Measurements from ENCODE around the gene PAQR6.

PAQR6 gene

DNA sequence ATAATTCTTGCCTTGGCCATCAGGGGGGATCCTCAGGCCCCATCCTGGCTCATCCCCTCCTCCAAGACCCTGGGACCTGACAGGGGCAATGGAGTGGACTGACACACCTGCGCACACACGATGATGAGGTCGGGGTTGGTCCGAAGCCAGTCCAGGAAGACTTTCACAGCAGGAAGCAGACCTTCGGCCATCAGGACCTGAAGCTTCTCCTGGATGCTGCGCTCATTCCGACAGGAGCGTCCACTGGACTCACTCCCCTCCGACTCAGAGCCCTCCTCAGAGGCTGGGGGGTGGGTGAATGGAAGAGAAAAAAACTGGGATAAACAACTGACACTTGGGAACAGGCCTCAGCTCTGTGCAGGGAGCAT is 15.4 kb upstream of the PAQR6 start:
- H4K20me1 ChIP-seq (ENCODE audit: insufficient read depth, low read length): no peaks in the 10 kb centered on the region
- no peak overlapping the region for H3K4me3 ChIP-seq (ENCODE audit: low read length)
- no peaks in the 10 kb centered on the region for H3K27me3 ChIP-seq (replicated peaks; ENCODE audit: insufficient read depth, low read length)
- no peaks in the 10 kb centered on the region for H3F3A ChIP-seq (ENCODE audit: insufficient read depth, low read length)
- H3K9ac ChIP-seq (ENCODE audit: low read length): no peak overlapping the region
- no peaks in the 10 kb centered on the region for H3K9me3 ChIP-seq (replicated peaks; ENCODE audit: insufficient read depth, low read length)
- no peak overlapping the region for H3K27ac ChIP-seq (ENCODE audit: low read length)
- no peak for DNase-seq
- no peak overlapping the region for H3K4me2 ChIP-seq (ENCODE audit: low read depth, low read length)
- H2AFZ ChIP-seq (ENCODE audit: low read length): no peak overlapping the region
- no peaks in the 10 kb centered on the region for H3K4me1 ChIP-seq (ENCODE audit: low read length)
- H3K36me3 ChIP-seq (replicated peaks; ENCODE audit: insufficient read depth, low read length): peaks cover 47% of the 10 kb centered on the region
- TF ChIP-seq CTCF (IDR thresholded peaks at IDR 0.05; ENCODE audit: low read length) (no peak), EZH2phosphoT487 (IDR thresholded peaks at IDR 0.05; ENCODE audit: low read length) (no peak), EZH2 (optimal IDR thresholded peaks at IDR 0.05; ENCODE audit: low read depth, low read length) (no peak)
- H3K9me2 ChIP-seq (replicated peaks; ENCODE audit: insufficient read depth, low read length): no peaks in the 10 kb centered on the region
- 0 out of 2 replicates have a peak, but pooled peaks cover 9% of the 10 kb centered on the region for H3K79me2 ChIP-seq (ENCODE audit: low read length)

GRCh38 chr1:156262461-156263287 is 14.8 kb upstream of the PAQR6 start:
- H3K4me3 ChIP-seq (ENCODE audit: low read length): no peak overlapping the region
- H3K27me3 ChIP-seq (replicated peaks; ENCODE audit: insufficient read depth, low read length): no peaks in the 10 kb centered on the region
- no peak overlapping the region for H2AFZ ChIP-seq (ENCODE audit: low read length)
- no peaks in the 10 kb centered on the region for H3F3A ChIP-seq (ENCODE audit: insufficient read depth, low read length)
- no peak overlapping the region for H3K27ac ChIP-seq (ENCODE audit: low read length)
- H3K9me2 ChIP-seq (replicated peaks; ENCODE audit: insufficient read depth, low read length): no peaks in the 10 kb centered on the region
- H3K4me2 ChIP-seq (ENCODE audit: low read depth, low read length): no peak overlapping the region
- TF ChIP-seq CTCF (IDR thresholded peaks at IDR 0.05; ENCODE audit: low read length): no peak
- no peak for TF ChIP-seq EZH2phosphoT487 (IDR thresholded peaks at IDR 0.05; ENCODE audit: low read length)
- TF ChIP-seq EZH2 (optimal IDR thresholded peaks at IDR 0.05; ENCODE audit: low read depth, low read length): no peak
- peaks cover 44% of the 10 kb centered on the region for H3K36me3 ChIP-seq (replicated peaks; ENCODE audit: insufficient read depth, low read length)
- no peaks in the 10 kb centered on the region for H4K20me1 ChIP-seq (ENCODE audit: insufficient read depth, low read length)
- no peak overlapping the region for H3K9ac ChIP-seq (ENCODE audit: low read length)
- no peak for DNase-seq
- H3K9me3 ChIP-seq (replicated peaks; ENCODE audit: insufficient read depth, low read length): no peaks in the 10 kb centered on the region
- H3K79me2 ChIP-seq (ENCODE audit: low read length): 0 out of 2 replicates have a peak, but pooled peaks cover 9% of the 10 kb centered on the region
- H3K4me1 ChIP-seq (ENCODE audit: low read length): no peaks in the 10 kb centered on the region

GRCh38 chr1:156260896-156261295 is 13.0 kb upstream of the PAQR6 start:
- no peaks in the 10 kb centered on the region for H3K27me3 ChIP-seq (replicated peaks; ENCODE audit: insufficient read depth, low read length)
- no peak for DNase-seq
- H3K36me3 ChIP-seq (replicated peaks; ENCODE audit: insufficient read depth, low read length): peaks cover 32% of the 10 kb centered on the region
- H4K20me1 ChIP-seq (ENCODE audit: insufficient read depth, low read length): no peaks in the 10 kb centered on the region
- H3K4me3 ChIP-seq (ENCODE audit: low read length): no peak overlapping the region
- no peaks in the 10 kb centered on the region for H3K9me3 ChIP-seq (replicated peaks; ENCODE audit: insufficient read depth, low read length)
- H3K4me1 ChIP-seq (ENCODE audit: low read length): no peaks in the 10 kb centered on the region
- TF ChIP-seq EZH2 (optimal IDR thresholded peaks at IDR 0.05; ENCODE audit: low read depth, low read length) (no peak), EZH2phosphoT487 (IDR thresholded peaks at IDR 0.05; ENCODE audit: low read length) (no peak), CTCF (IDR thresholded peaks at IDR 0.05; ENCODE audit: low read length) (no peak)
- H3K4me2 ChIP-seq (ENCODE audit: low read depth, low read length): no peak overlapping the region
- H3F3A ChIP-seq (ENCODE audit: insufficient read depth, low read length): no peaks in the 10 kb centered on the region
- H3K79me2 ChIP-seq (ENCODE audit: low read length): 0 out of 2 replicates have a peak, but pooled peaks cover 9% of the 10 kb centered on the region
- H2AFZ ChIP-seq (ENCODE audit: low read length): no peak overlapping the region
- no peak overlapping the region for H3K27ac ChIP-seq (ENCODE audit: low read length)
- H3K9me2 ChIP-seq (replicated peaks; ENCODE audit: insufficient read depth, low read length): no peaks in the 10 kb centered on the region
- no peak overlapping the region for H3K9ac ChIP-seq (ENCODE audit: low read length)
